NCI-H1092 (cell line): ENCODE measurements around the gene HBB.

ENCODE experiments used
- DNase-seq: peaks from one replicate; lab custom pipeline; 2025; lab: John Stamatoyannopoulos, UW

The HBB gene

GRCh38 chr11:5247472-5248192 is 20.8 kb upstream of the HBB start:
- no peak for DNase-seq

GRCh38 chr11:5246772-5247471 is 20.1 kb upstream of the HBB start:
- DNase-seq = no peak

DNA sequence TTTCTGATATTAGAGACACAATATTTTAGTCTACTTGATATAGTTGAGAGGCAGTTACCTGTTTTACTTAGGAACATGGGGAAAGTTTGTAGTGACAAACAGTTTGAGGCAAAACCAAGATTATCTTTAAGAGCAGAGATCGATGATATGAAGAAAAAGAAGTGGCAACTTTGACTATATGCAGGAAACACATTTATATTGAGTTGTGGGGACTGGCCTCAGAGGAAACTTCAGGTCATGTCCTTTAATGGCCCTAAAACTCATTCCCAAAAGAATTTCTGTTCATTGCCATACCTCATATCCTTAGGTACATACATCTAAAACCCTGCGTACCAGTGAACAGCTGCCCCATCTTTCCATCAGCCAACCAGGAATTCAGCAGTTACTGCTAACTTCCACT is 18.3 kb upstream of the HBB start:
- no peak for DNase-seq

GRCh38 chr11:5243816-5244180 is 16.9 kb upstream of the HBB start:
- no peak for DNase-seq

GRCh38 chr11:5242933-5243815 is 16.3 kb upstream of the HBB start:
- DNase-seq = no peak

DNA sequence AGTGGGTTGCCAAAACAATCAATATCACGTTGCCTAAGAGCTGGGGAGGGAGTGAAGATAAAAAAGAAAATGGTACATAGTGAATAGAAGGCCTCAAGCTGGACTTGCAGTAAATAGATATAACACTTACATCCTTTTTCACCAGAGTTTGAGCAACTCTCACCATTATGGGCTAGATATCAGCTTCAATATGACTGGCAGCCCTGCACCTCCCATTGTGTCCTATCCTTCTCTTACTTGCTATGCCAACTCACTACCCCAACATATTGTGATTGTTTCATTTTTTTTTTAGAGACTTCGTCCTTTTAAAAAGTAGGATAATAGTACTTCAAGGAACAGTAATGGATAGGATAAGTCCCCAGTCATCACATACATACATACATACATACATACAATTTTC is 15.3 kb upstream of the HBB start:
- no peak for DNase-seq

DNA sequence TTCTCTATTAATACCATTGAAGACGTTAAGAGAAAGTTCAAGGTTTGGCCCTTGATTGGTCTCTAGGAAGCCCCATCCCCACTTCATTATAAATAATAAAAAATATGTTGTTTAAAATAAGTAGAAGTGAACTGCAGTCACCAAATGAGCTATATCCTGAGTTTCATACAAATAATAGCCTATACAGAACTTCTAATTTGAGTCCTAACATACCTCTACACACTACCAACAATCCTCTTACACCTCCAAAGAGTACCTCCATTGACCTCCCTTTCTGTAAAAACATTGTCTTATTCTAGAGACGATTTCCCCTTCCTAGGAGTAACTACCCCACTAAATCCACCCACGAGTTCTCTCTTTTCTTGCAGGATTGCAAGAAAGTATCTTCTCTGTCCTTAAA is 14.6 kb upstream of the HBB start:
- no peak for DNase-seq

- no peak for DNase-seq
Measured at GRCh38 chr11:5240458-5240857, 13.6 kb upstream of the HBB start.

- no peak for DNase-seq
Measured at GRCh38 chr11:5240056-5240455, 13.2 kb upstream of the HBB start.

DNA sequence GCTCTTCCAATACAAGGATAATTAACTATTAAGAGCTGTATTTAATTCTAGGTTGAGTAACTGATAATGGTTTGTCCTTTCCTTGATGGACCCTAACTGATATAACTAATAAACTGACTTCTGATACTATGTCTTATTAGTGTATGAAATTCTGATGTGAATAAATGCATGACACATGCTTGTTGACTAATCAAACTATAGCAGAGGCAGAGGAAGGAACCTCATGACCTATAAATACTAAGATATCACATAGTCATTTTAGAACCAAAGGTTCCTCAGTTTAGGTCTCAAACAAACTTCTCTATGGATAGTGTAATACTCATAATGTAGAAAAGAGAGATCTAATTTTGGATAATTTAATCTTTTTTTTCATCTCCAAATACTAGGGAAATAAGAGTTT is 12.2 kb upstream of the HBB start:
- DNase-seq = no peak

- no peak for DNase-seq
Measured at GRCh38 chr11:5238486-5238885, 11.6 kb upstream of the HBB start.

DNA sequence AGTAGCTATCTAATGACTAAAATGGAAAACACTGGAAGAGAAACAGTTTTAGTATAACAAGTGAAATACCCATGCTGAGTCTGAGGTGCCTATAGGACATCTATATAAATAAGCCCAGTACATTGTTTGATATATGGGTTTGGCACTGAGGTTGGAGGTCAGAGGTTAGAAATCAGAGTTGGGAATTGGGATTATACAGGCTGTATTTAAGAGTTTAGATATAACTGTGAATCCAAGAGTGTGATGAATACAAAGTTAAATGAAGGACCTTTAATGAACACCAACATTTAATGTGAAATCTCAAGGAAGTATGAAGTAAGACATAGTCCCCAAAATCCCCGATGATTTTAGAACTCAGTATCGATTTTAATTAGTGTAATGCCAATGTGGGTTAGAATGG is 10.5 kb upstream of the HBB start:
- no peak for DNase-seq

GRCh38 chr11:5235364-5236095 is 8.7 kb upstream of the HBB start:
- DNase-seq = no peak

GRCh38 chr11:5234381-5234834 is 7.5 kb upstream of the HBB start, which contains the start of gene HBD:
Gene HBD (minus strand): TSS chr11:5234483. CDS start chr11:5234433, 50 bp downstream.
- DNase-seq = no peak

GRCh38 chr11:5233307-5233706 is 6.4 kb upstream of the HBB start:
- DNase-seq = no peak

DNA sequence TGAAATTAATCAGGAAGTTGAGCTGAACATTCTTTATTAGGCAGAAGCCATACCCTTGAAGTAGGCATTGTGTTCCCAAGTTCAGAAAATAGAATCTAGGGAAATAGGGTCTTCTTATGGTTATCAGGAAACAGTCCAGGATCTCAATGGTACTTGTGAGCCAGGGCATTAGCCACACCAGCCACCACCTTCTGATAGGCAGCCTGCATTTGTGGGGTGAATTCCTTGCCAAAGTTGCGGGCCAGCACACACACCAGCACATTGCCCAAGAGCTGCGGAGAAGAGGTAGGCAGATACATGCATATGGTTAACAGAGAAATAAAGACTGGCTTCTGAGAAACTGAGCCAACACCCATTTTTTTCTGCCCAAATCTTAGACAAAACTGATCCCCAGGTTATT is 6.0 kb upstream of the HBB start:
- no peak for DNase-seq

DNA sequence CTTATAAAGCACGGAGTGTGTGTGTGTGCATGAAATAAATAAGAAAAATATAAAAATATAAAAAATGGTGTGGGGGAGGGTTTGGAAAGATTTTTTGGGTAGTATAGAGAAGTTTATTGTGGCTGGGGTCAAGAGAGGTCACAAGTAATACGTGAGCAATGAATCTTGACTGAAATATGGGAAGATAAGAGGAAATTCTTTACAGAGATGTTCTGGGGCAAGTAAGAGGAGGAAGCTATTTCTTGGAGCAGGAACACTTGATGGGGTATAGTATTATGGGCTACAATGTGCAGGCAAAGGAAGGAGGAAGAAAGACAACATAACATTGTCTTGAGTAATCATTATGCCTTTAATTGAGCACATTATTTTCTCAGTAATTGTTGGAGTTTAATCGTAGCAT is 5.3 kb upstream of the HBB start:
- DNase-seq = no peak

DNA sequence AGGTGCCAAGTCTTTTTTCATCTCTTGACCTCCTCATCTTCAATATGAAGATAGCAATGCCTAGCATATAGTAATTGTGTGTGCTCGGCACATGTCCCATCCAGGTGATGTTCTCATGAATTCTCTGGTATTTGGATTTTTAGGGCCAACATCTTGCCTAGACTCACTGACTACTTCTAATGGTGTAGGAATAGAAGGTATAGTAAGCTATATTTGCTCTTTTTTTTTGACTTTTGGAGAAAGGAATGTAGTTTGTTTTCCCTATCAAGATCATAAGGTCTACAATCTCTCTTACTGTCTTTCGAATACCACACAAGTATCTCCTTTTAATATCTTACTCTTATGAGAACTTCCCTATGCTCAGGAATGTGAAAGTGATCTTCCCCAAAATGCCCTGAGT is 4.2 kb upstream of the HBB start:
- DNase-seq = no peak

DNA sequence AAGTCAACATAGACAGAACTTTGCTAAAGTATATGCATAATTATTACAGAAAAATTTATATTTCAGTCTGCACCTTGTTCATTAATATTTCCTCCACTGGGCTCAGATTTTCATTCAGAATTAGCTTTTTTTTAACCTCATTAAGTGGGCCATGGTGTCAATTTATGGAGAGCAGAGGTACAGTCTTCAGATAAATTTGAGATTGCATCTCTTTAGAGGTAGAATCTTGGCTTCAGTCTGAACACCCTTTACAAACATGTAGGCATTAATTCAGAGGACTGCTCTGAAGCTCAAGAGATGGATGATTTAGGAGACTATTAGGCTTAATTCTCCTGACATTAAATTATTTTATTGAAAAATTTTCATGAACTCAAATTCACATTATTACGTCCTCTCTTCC is 3.4 kb upstream of the HBB start:
- DNase-seq = no peak

DNA sequence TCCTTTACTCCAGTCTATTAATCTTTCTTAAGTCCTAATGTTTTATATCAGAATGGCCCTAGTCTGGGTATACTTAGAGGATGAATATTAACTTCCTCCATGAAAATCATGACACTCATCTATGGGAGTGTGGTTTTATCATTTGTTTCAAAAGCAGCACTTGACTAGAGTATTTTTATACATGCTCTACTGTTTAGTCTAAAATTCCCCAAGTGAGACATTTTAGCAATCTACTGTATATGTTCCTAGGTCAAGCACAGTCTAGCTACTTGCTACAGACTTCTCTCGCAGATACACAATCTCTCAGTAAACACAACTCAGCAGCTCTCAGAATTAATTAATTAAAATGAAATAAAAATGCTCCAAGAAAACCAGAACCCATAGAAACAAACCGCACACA is 2.9 kb upstream of the HBB start:
- no peak for DNase-seq

DNA sequence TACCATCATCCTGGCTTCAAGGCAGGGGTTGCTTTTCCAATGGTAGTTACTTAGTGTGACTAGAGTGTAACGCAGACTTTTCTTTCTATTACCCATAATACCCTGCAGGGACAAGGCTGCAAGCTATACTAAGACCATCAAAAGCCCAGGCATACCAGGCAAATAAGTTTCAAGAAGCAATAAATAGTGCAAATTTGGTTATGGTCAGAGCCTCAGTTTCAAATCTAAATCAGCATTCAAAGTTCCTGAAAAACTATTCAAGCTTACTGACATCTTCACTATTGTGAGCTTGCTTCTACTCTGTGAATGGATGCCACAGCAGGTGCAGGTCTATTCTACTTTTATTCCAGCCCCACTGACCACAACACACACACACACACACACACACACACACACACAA is 2.5 kb upstream of the HBB start:
- no peak for DNase-seq

DNA sequence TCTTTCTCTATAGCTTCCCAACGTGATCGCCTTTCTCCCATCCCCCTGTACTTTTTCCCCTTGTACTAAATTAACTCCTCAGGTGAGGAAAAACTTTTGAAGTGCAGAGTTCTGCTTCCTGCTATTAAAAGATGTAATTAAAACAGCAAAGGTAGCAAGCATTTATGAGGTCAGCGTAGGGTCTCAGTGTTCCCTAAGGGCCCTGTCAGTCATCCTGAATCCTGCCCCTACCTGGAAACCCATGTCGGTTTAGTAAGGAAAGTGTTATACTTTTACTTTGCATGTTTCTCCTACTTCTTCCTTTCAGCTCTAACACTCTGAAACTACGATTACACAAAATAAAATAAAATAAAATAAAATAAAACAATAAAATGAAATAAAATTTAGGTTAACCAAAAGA is 1.3 kb upstream of the HBB start:
- DNase-seq = no peak
